NCI-H2196 (cell line): Measurements from ENCODE around the gene COG5.

Experiments
- DNase-seq: peaks from one replicate; lab custom pipeline; 2025; ENCODE audit not compliant: unreplicated experiment; lab: John Stamatoyannopoulos, UW

COG5 gene

GRCh38 chr7:107526672-107527071, 37.0 kb downstream of the COG5 start:
- no peak for DNase-seq

- peak; percentile 79 for DNase-seq
These were observed 56.9 kb downstream of the COG5 start for GRCh38 chr7:107506674-107507339.

- DNase-seq, result peak; percentile 92
These were observed 57.6 kb downstream of the COG5 start for GRCh38 chr7:107505997-107506673.

- DNase-seq, result no peak
These were observed 58.4 kb downstream of the COG5 start for GRCh38 chr7:107505362-107505761.

GRCh38 chr7:107503687-107504086, 60.0 kb downstream of the COG5 start:
- no peak for DNase-seq

- no peak for DNase-seq
These were observed 60.9 kb downstream of the COG5 start for GRCh38 chr7:107502797-107503196.

- no peak for DNase-seq
These were observed 61.6 kb downstream of the COG5 start for GRCh38 chr7:107502154-107502553.

GRCh38 chr7:107501593-107501992, 62.1 kb downstream of the COG5 start:
- no peak for DNase-seq

- DNase-seq, result no peak
These were observed 64.0 kb downstream of the COG5 start for GRCh38 chr7:107499731-107500130.

- DNase-seq, result no peak
These were observed 68.2 kb downstream of the COG5 start for GRCh38 chr7:107495516-107495915.

GRCh38 chr7:107494884-107495283, 68.8 kb downstream of the COG5 start:
- no peak for DNase-seq

GRCh38 chr7:107494315-107494751, 69.4 kb downstream of the COG5 start:
- no peak for DNase-seq

GRCh38 chr7:107492875-107493274, 70.8 kb downstream of the COG5 start:
- DNase-seq, result no peak

GRCh38 chr7:107486041-107486440, 77.7 kb downstream of the COG5 start:
- DNase-seq, result no peak

GRCh38 chr7:107482571-107482970, 81.1 kb downstream of the COG5 start:
- DNase-seq, result no peak

- no peak for DNase-seq
These were observed 82.8 kb downstream of the COG5 start for GRCh38 chr7:107480932-107481331.

- DNase-seq, result no peak
These were observed 84.4 kb downstream of the COG5 start for GRCh38 chr7:107479303-107479702.

GRCh38 chr7:107474104-107474521, 89.6 kb downstream of the COG5 start:
- DNase-seq, result no peak

GRCh38 chr7:107472116-107472515, 91.6 kb downstream of the COG5 start:
- DNase-seq, result no peak

GRCh38 chr7:107471292-107472070, 92.2 kb downstream of the COG5 start:
- no peak for DNase-seq

- DNase-seq, result no peak
These were observed 93.8 kb downstream of the COG5 start, which contains the start of gene GPR22 for GRCh38 chr7:107469929-107470328. Gene GPR22, plus strand, starts transcription at chr7:107470057. Its CDS starts 4,004 bp downstream, at chr7:107474061.

- DNase-seq, result no peak
These were observed 94.9 kb downstream of the COG5 start for GRCh38 chr7:107468824-107469223.
